SH-SY5Y (cell line): Measurements from ENCODE around the gene HILPDA.

Experiments used
- GATA2 ChIP-seq: IDR thresholded peaks from 2 replicates; pipeline ENCODE4 v1.6.1; 2011; ENCODE audit warnings: mild to moderate bottlenecking, low read depth, low read length
- GATA3 ChIP-seq: IDR thresholded peaks from 2 replicates; pipeline ENCODE4 v1.6.1; 2011; ENCODE audit warnings: low read depth, mild to moderate bottlenecking, low read length, moderate library complexity

DNA sequence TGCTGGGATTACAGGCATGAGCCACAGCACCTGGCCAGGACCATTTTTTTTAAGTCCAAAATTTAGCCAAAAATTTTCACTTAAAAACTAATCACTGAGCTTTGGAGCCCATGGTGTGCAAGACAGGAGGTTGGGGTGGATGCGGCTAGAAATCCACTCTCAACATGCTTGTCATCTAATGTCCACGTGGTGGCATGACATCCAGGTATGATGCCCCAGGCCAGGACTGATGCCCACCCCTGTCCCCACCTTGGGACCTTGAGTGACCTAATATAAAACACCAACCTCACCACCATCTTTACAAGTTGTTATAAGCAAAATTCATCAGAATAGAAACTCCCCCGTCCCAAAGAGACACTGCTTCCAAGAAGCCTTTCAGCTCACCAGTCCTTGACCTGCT, 25.5 kb upstream of the HILPDA start:
- no peak for TF ChIP-seq GATA3
- TF ChIP-seq GATA2, result no peak
